K562 (cell line): Measurements from ENCODE around the gene ZFP14.
"Not testable (repeated sequence)": the region's sequence is repeated elsewhere in the genome, so short reads cannot be mapped to it uniquely, and the experiment has no call there.

Experiments used
- BRD4 ChIP-seq: fragments of 200-600 bp; sonication (generic); IDR thresholded peaks from 2 replicates; pipeline ENCODE4 v1.6.1; 2017; ENCODE audit warnings: inconsistent platforms
- CBX8 ChIP-seq: fragments of 200-600 bp; sonication (generic); IDR thresholded peaks from 2 replicates; pipeline ENCODE4 v1.6.1; 2012; ENCODE audit warnings: borderline replicate concordance, mixed run types, low read depth, mild to moderate bottlenecking, moderate library complexity, mixed read lengths, low read length, control low read depth, inconsistent platforms; ENCODE audit not compliant: poor library complexity, severe bottlenecking; ENCODE audit errors: extremely low read depth
- CTCF ChIP-seq, 3 experiments: IDR thresholded peaks in 2 of 3; conservative IDR thresholded peaks in 1 of 3; 2 replicates each; pipeline ENCODE4 v1.5.1; 2011 to 2012; ENCODE audit warnings: low read length in 3 of 3, mild to moderate bottlenecking in 3 of 3, control low read depth in 2 of 3, improper control_type of control experiment in 1 of 3, inconsistent platforms in 1 of 3, low read depth in 1 of 3, mixed read lengths in 1 of 3, moderate library complexity in 1 of 3; ENCODE audit not compliant: insufficient read depth in 2 of 3
- EP300 ChIP-seq: IDR thresholded peaks from 2 replicates; pipeline ENCODE4 v1.6.1; 2012; ENCODE audit warnings: low read length, improper control_type of control experiment
- EZH2 ChIP-seq: IDR thresholded peaks from 2 replicates; pipeline ENCODE4 v1.6.1; 2012; ENCODE audit warnings: low read depth, mild to moderate bottlenecking, inconsistent platforms, low read length, borderline replicate concordance
- GABPA ChIP-seq: fragments of 200-800 bp; sonication (Bioruptor generic); conservative IDR thresholded peaks from 2 replicates; pipeline ENCODE4 v1.6.1; 2016; ENCODE audit warnings: low read depth, missing genetic modification characterization, missing compliant biosample characterization
- HDAC2 ChIP-seq: fragments of 450-650 bp; IDR thresholded peaks from 2 replicates; pipeline ENCODE4 v1.6.1; 2016; ENCODE audit warnings: mild to moderate bottlenecking
- JUND ChIP-seq, 2 experiments: IDR thresholded peaks; 2 replicates in 1 of 2; 3 replicates in 1 of 2; pipeline ENCODE4 v1.6.1; 2011; ENCODE audit warnings: borderline replicate concordance in 2 of 2, low read depth in 2 of 2, low read length in 2 of 2, improper control_type of control experiment in 1 of 2, missing biosample characterization in 1 of 2, missing genetic modification characterization in 1 of 2, missing genetic modification reagents in 1 of 2
- KDM1A ChIP-seq, 2 experiments: fragments of 450-650 bp; IDR thresholded peaks; 2 replicates each; pipeline ENCODE4 v1.6.1; 2016; ENCODE audit warnings: mild to moderate bottlenecking in 2 of 2
- L3MBTL2 ChIP-seq: fragments of 450-650 bp; IDR thresholded peaks from 2 replicates; pipeline ENCODE4 v1.6.1; 2016; ENCODE audit warnings: mild to moderate bottlenecking, moderate library complexity
- MXD1 ChIP-seq: fragments of 250-450 bp; sonication (Bioruptor Pico); IDR thresholded peaks from 2 replicates; pipeline ENCODE4 v1.8.0; 2021; ENCODE audit warnings: borderline replicate concordance, mild to moderate bottlenecking, moderate library complexity; ENCODE audit not compliant: poor library complexity, severe bottlenecking
- POLR2AphosphoS5 ChIP-seq: IDR thresholded peaks from 2 replicates; pipeline ENCODE4 v1.6.1; 2011; ENCODE audit warnings: mild to moderate bottlenecking, low read depth, low read length, moderate library complexity; ENCODE audit not compliant: control insufficient read depth, insufficient read depth
- PRPF4 ChIP-seq: fragments of 200-400 bp; formaldehyde crosslinking; IDR thresholded peaks from one replicate; pipeline ENCODE4 v1.6.1; 2017; ENCODE audit warnings: low read length, low read depth, mild to moderate bottlenecking; ENCODE audit not compliant: insufficient read depth, poor library complexity, severe bottlenecking
- ZNF655 ChIP-seq: fragments of 250-450 bp; sonication (Bioruptor Pico); IDR thresholded peaks from 2 replicates; pipeline ENCODE4 v1.5.0; 2021

GRCh38 chr19:36315164-36315563 lies 63.8 kb downstream of the ZFP14 start:
- not testable (repeated sequence) for TF ChIP-seq CTCF (IDR thresholded peaks at IDR 0.05 in 2 of 3, conservative IDR thresholded peaks at IDR 0.05 in 1 of 3; ENCODE audit: insufficient read depth in 2 of 3, low read depth in 1 of 3, low read length in 3 of 3); ZNF655 (CRISPR knock-in tag); JUND (IDR thresholded peaks at IDR 0.05; ENCODE audit: borderline replicate concordance, low read depth, low read length); JUND (tag; IDR thresholded peaks at IDR 0.05; ENCODE audit: borderline replicate concordance, low read depth, low read length); L3MBTL2; BRD4; HDAC2; EZH2; POLR2AphosphoS5; KDM1A (IDR thresholded peaks at IDR 0.05); CBX8; MXD1 (CRISPR knock-in tag); GABPA (tag); PRPF4; EP300
